ENCODE results near the gene COL24A1.

COL24A1 gene

DNA sequence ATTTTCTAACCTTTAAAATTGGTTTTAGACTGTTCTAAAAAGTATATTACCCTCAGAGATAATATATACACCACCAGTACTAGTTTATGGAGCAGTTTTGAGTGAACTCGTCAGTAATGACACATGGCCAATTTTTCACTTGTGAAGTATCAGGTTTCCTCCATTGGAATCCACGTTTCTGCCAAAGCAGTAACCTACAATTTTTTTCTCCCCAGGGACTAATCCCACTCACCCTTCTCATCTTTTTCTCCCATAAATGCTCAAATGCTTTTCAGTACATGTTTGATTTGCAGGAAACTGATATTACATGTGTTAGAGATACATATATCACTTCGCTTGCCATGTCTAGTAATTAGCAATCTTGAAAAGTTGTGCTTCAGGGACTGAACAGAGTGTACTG is 94.1 kb downstream of the COL24A1 start:
- Histone ChIP-seq H3K9ac (ENCODE audit: insufficient read length) (no peak overlapping the region), H3K36me3 (ENCODE audit: insufficient read depth, low read length) (no peaks in the 10 kb centered on the region), H3K9me3 (ENCODE audit: low read depth, low read length) (no peaks in the 10 kb centered on the region), H3K27ac (no peak overlapping the region), H3K4me3 (no peak overlapping the region)
- TF ChIP-seq POLR2AphosphoS5 (IDR thresholded peaks at IDR 0.05; ENCODE audit: borderline replicate concordance, low read depth, low read length) (no peak), FOXP2 (optimal IDR thresholded peaks at IDR 0.05; ENCODE audit: control extremely low read depth, extremely low read length, insufficient read depth) (no peak), EZH2 (IDR thresholded peaks at IDR 0.05) (no peak)
- DNase-seq (ENCODE audit: low read depth, low spot score): no peak

DNA sequence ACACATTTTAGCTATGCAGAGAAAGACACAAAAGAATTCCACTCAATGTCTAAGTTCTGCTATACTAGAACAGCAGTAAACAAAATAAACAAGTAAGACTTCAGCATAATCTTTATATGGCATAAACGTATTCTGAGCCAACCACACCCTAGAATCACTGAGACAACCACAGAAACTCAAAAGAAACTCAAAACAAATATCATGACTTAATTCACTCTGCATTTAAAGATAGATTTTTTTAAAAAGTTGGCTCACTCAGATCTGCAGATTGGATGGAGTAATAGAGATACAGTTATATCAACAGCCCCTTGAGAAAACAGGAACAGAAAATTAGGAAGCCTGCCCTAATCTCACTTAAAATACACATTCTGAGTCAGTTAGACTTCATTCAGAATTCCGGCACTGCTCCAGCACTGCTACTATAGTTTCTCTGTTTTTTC is 95.0 kb downstream of the COL24A1 start:
- H3K36me3 ChIP-seq (ENCODE audit: insufficient read depth, low read length): no peaks in the 10 kb centered on the region
- no peak overlapping the region for H3K27ac ChIP-seq
- H3K4me3 ChIP-seq: no peak overlapping the region
- no peak for DNase-seq (ENCODE audit: low read depth, low spot score)
- TF ChIP-seq FOXP2 (optimal IDR thresholded peaks at IDR 0.05; ENCODE audit: control extremely low read depth, extremely low read length, insufficient read depth) (no peak), POLR2AphosphoS5 (IDR thresholded peaks at IDR 0.05; ENCODE audit: borderline replicate concordance, low read depth, low read length) (no peak), EZH2 (IDR thresholded peaks at IDR 0.05) (no peak)
- no peaks in the 10 kb centered on the region for H3K9me3 ChIP-seq (ENCODE audit: low read depth, low read length)
- H3K9ac ChIP-seq (ENCODE audit: insufficient read length): no peak overlapping the region

DNA sequence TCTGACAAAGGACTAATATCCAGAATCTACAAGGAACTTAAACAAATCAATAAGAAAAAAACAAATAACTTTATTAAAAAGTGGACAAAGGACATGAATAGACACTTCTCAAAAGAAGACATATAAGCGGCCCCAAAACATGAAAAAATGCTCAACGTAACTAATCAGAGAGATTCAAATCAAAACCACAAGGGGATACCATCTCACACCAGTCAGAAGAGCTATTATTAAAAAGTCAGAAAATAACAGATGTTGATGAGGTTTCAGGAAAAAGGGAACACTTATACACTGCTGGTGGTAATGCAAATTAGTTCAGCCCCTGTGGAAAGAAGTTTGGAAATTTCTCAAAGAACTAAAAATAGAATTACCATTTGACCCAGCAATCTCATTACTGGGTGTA is 102.2 kb downstream of the COL24A1 start:
- TF ChIP-seq EZH2 (IDR thresholded peaks at IDR 0.05) (no peak), FOXP2 (optimal IDR thresholded peaks at IDR 0.05; ENCODE audit: control extremely low read depth, extremely low read length, insufficient read depth) (no peak), POLR2AphosphoS5 (IDR thresholded peaks at IDR 0.05; ENCODE audit: borderline replicate concordance, low read depth, low read length) (no peak)
- no peak overlapping the region for H3K27ac ChIP-seq
- H3K36me3 ChIP-seq (ENCODE audit: insufficient read depth, low read length): no peaks in the 10 kb centered on the region
- H3K9me3 ChIP-seq (ENCODE audit: low read depth, low read length): no peaks in the 10 kb centered on the region
- H3K4me3 ChIP-seq: no peak overlapping the region
- no peak for DNase-seq (ENCODE audit: low read depth, low spot score)
- H3K9ac ChIP-seq (ENCODE audit: insufficient read length): no peak overlapping the region

DNA sequence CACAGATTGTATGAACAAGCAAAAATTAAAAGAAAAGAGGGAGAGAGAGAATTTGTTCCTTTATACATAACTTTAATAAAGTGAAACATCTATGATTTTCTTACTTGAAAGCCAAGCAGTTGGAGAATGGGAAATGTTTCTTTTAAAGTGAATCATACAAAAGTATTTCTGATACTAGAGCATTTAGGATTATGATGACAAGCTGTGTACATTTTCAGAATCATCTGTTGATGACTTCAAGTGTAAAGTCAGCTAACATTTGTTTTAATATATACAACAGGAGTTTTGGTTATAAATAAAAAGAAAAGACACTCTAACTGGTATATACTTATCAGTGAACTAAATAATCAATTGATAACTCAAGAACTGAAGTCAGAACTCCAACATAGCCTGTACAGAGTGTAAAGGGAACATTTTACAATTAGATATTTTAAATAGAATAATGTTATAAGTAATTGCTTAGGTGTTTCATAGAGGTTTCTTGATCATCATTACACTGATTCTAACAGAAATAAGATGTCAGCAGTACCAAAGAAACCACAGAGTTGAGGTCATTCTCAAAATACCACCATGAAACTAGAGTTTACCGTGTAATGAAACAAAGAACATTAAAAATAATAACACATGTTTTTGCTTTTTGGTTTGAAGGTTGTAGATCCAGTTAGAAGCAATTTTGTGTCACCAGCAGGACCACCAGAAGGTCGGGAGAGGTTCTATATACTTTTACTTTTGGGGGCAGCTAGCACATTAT is 103.4 kb downstream of the COL24A1 start:
- no peaks in the 10 kb centered on the region for H3K9me3 ChIP-seq (ENCODE audit: low read depth, low read length)
- H3K27ac ChIP-seq: no peak overlapping the region
- TF ChIP-seq POLR2AphosphoS5 (IDR thresholded peaks at IDR 0.05; ENCODE audit: borderline replicate concordance, low read depth, low read length) (no peak), EZH2 (IDR thresholded peaks at IDR 0.05) (no peak), FOXP2 (optimal IDR thresholded peaks at IDR 0.05; ENCODE audit: control extremely low read depth, extremely low read length, insufficient read depth) (no peak)
- no peaks in the 10 kb centered on the region for H3K36me3 ChIP-seq (ENCODE audit: insufficient read depth, low read length)
- no peak overlapping the region for H3K4me3 ChIP-seq
- H3K9ac ChIP-seq (ENCODE audit: insufficient read length): no peak overlapping the region
- DNase-seq (ENCODE audit: low read depth, low spot score): no peak

DNA sequence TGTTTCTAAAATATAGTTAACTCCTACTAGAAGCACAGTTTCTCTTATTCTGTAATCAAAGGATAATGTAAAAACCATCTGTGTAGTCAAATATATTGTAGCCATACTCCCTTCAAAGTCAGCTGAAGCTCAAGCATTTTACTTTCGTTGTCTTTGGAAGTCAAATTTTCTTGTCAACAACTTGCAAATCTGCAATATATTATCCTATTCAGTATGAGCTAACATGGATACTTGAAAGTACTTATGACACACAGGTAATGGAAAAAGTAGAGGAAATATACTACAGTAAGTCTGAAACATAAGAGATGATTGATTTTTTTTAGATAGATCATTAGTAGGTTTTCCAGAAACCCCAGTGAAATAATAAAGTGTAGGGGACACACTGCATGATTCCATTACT is 121.5 kb downstream of the COL24A1 start:
- Histone ChIP-seq H3K4me3 (no peak overlapping the region), H3K27ac (no peak overlapping the region), H3K9ac (ENCODE audit: insufficient read length) (no peak overlapping the region), H3K9me3 (ENCODE audit: low read depth, low read length) (no peaks in the 10 kb centered on the region), H3K36me3 (ENCODE audit: insufficient read depth, low read length) (no peaks in the 10 kb centered on the region)
- DNase-seq (ENCODE audit: low read depth, low spot score): no peak
- TF ChIP-seq POLR2AphosphoS5 (IDR thresholded peaks at IDR 0.05; ENCODE audit: borderline replicate concordance, low read depth, low read length) (no peak), FOXP2 (optimal IDR thresholded peaks at IDR 0.05; ENCODE audit: control extremely low read depth, extremely low read length, insufficient read depth) (no peak), EZH2 (IDR thresholded peaks at IDR 0.05) (no peak)

DNA sequence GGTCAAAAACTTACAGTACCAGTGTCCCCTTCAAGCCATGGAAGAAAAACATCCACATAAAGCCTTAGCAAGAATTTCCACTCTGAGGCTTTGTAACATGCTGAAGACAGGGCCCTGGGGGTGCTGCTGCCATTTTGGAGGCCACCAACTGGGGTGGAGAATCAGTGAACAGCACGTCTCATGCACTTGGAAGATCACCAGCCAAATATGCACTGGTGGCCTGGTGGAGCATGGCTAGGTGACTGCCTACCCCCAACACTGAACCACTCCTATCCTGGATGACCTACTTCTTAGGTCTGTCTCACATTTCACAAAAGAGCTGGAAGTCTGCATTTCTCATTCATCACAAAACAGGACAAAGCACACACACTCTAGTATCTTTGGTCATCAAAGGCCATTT is 126.4 kb downstream of the COL24A1 start:
- TF ChIP-seq FOXP2 (optimal IDR thresholded peaks at IDR 0.05; ENCODE audit: control extremely low read depth, extremely low read length, insufficient read depth) (no peak), POLR2AphosphoS5 (IDR thresholded peaks at IDR 0.05; ENCODE audit: borderline replicate concordance, low read depth, low read length) (no peak), EZH2 (IDR thresholded peaks at IDR 0.05) (no peak)
- Histone ChIP-seq H3K36me3 (ENCODE audit: insufficient read depth, low read length) (no peaks in the 10 kb centered on the region), H3K9me3 (ENCODE audit: low read depth, low read length) (no peaks in the 10 kb centered on the region), H3K9ac (ENCODE audit: insufficient read length) (no peak overlapping the region), H3K4me3 (no peak overlapping the region), H3K27ac (no peak overlapping the region)
- no peak for DNase-seq (ENCODE audit: low read depth, low spot score)

DNA sequence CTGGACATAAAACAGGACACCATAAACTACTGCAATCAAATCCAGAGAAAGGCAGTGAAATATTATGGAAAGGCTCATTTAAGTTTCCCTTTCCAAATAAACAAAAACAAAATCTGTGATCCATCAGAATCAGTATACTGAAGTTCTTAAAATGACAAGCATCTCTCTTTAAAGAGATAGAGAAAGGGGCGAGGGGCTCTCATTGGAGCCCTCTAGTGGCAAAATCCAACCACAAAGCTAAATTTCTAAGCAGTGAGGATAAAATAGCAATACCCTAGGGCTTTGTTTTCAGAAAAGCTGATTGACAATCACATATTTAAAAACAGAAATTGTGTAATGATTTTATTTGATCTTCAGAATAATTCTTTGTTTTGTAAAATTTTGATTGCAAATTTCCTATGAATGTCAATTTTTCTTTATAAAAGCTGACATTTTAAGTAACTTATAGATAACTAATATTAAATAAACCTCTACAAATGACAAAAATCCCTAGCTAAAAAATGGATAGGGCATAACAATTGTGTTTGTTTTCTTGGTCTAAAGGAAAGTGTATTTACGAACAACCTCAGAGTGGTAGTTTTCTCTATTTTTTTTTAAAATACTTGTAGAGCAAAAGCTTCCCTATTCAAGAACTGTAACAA is 138.2 kb downstream of the COL24A1 start:
- H3K4me3 ChIP-seq: no peak overlapping the region
- no peaks in the 10 kb centered on the region for H3K9me3 ChIP-seq (ENCODE audit: low read depth, low read length)
- TF ChIP-seq FOXP2 (optimal IDR thresholded peaks at IDR 0.05; ENCODE audit: control extremely low read depth, extremely low read length, insufficient read depth): no peak
- no peak for TF ChIP-seq EZH2 (IDR thresholded peaks at IDR 0.05)
- TF ChIP-seq POLR2AphosphoS5 (IDR thresholded peaks at IDR 0.05; ENCODE audit: borderline replicate concordance, low read depth, low read length): no peak
- no peak overlapping the region for H3K27ac ChIP-seq
- no peaks in the 10 kb centered on the region for H3K36me3 ChIP-seq (ENCODE audit: insufficient read depth, low read length)
- H3K9ac ChIP-seq (ENCODE audit: insufficient read length): no peak overlapping the region
- no peak for DNase-seq (ENCODE audit: low read depth, low spot score)

DNA sequence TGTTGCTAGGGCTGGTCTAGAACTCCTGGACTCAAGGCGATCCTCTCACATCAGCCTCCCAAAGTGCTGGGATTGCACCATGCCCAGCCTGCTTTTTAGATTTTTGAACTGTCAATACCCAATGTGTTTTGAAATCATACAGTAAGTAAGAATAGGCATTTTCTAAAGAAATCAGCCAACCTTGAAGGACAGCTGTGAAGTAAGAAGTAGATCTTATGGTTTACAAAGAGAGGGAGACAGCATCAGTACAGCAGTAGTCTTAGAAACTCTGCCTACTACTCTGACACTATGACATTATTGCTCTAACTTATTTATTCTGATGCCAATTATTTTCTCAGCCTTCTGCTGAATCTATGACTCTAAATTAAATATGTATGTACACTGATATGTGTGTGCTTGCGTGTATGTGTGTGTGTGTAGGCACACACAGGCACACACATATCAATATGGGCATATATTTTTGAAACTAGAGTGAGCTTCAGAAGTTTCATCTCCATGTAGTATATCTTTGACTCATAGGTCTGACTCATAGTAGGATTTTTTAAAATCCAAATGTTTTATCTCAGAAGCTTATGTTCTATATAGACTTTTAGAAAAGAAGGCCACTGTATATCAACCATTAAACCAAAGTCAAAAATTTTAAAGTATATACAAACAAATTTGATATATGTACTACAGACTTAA is 140.4 kb downstream of the COL24A1 start:
- no peak overlapping the region for H3K27ac ChIP-seq
- H3K9ac ChIP-seq (ENCODE audit: insufficient read length): no peak overlapping the region
- no peak for DNase-seq (ENCODE audit: low read depth, low spot score)
- no peak for TF ChIP-seq POLR2AphosphoS5 (IDR thresholded peaks at IDR 0.05; ENCODE audit: borderline replicate concordance, low read depth, low read length)
- no peak overlapping the region for H3K4me3 ChIP-seq
- no peaks in the 10 kb centered on the region for H3K36me3 ChIP-seq (ENCODE audit: insufficient read depth, low read length)
- no peaks in the 10 kb centered on the region for H3K9me3 ChIP-seq (ENCODE audit: low read depth, low read length)
